ENCODE results near the gene CYP2C18. TPM values are rescaled to one million over a fixed set of nuclear protein-coding genes. Genes with fewer than 3 reads are reported as not detected.

Gene CYP2C18
- total RNA-seq, 6 experiments from 2014 or later = 71.0 to 120 (median 93.9) TPM

DNA sequence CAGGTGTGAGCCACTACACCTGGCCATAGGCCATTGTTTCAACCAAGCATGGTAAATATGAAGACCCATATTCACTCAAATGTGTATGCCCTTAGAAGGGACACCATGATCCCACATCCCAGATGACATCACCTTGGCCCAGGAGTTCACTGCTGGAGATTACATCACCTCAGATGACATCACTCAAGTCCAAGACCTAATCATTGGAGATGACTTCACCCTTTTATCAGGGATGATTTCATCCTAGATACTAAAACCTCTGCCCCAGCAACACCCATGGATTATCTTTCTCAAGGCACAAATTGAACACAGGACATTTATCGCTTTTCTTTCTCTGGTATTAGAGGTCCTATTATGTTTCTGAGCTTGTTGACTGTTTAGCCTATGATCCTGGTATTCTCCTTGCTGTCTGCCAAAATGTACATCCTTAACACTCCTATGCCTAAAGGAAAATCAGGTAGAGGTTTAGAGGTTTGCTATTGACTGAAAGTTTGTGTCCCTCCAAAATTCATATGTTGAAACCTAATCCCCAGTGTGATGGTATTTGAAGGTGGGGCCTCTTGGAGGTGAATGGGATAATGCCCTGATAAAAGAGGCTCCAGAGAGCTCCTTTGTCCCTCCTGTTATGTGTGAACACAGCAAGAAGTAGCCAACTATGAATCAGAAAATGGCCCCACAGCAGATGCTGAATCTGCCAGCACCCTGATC is 9.8 kb upstream of the CYP2C18 start:
- no peaks in the 10 kb centered on the region for H3K36me3 ChIP-seq
- intact Hi-C loops (cut with DNase I) = no loop called here
- no peaks in the 10 kb centered on the region for H3K9me3 ChIP-seq
- H3K27ac ChIP-seq = no peak overlapping the region
- H3K4me3 ChIP-seq = no peak overlapping the region
- H3K4me1 ChIP-seq = peaks cover 0 to 21% (median 7%) of the 10 kb centered on the region in 4 donors
- DNase-seq = no peak
- TF ChIP-seq POLR2A (IDR thresholded peaks at IDR 0.05) = no peak
- TF ChIP-seq CTCF (IDR thresholded peaks at IDR 0.05) = no peak
- ATAC-seq = peak in 1 of 4 donors; percentile 27
- 75% methylated on average over 1 of the region's 1 CpG for WGBS (ENCODE audit: insufficient coverage, low coverage, low lambda C conversion rate, missing lambda C conversion rate)
- no peaks in the 10 kb centered on the region for H3K27me3 ChIP-seq

DNA sequence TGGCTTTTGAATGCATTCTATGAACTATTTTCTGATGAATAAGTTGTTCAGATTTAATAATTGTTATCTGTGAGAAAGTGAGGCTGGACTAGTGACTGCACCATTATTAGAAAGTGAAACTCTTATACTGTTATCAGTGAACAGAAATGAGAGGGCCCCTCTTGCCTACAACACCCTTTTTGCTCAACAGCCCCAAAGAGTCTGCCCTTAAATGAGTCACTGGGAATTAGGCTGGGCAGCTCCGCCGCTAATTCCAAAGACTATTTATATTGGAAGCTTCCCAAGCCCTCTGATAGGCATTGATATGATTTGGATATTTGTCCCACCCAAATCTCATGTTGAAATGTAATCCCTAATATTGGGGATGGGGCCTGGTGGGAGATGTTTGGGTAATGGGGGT is 7.0 kb upstream of the CYP2C18 start:
- WGBS (ENCODE audit: insufficient coverage, low coverage, low lambda C conversion rate, missing lambda C conversion rate) = 40% methylated on average over 1 of the region's 2 CpGs
- no peaks in the 10 kb centered on the region for H3K9me3 ChIP-seq
- peak in 1 of 4 donors; percentile 21 for ATAC-seq
- H3K4me3 ChIP-seq = no peak overlapping the region
- H3K27ac ChIP-seq = peak overlapping the region in 2 of 3 donors; percentile 68 to 96
- no peaks in the 10 kb centered on the region for H3K36me3 ChIP-seq
- intact Hi-C loops (cut with DNase I) = no loop called here
- TF ChIP-seq POLR2A (IDR thresholded peaks at IDR 0.05) (no peak), CTCF (IDR thresholded peaks at IDR 0.05) (no peak)
- no peaks in the 10 kb centered on the region for H3K27me3 ChIP-seq
- no peak for DNase-seq
- H3K4me1 ChIP-seq = peaks cover 0 to 39% (median 16%) of the 10 kb centered on the region in 4 donors

DNA sequence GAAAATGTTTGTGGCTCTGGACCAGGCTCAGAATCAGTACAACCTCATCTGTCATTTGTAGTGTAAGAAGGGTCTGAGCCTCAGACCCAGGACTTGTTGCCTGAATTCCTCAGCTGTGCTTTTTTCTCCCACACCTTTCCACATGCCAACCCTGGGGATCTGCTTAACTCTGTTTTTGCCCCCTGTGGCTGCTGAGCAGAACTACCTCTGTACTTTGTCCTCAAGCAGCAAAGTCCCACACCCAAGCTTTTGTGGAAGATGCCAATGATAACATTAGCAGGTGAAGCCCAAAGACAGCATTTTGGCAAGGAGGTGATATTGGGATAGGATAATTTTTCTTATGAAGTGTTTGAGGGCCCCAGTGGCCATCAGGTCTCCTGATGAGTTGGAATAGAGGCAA is 5.8 kb upstream of the CYP2C18 start:
- peak overlapping the region; percentile 68 to 96 (median 72) for H3K27ac ChIP-seq
- H3K4me1 ChIP-seq = peaks cover 0 to 46% (median 16%) of the 10 kb centered on the region in 4 donors
- no peaks in the 10 kb centered on the region for H3K9me3 ChIP-seq
- no peaks in the 10 kb centered on the region for H3K36me3 ChIP-seq
- no peak overlapping the region for H3K4me3 ChIP-seq
- intact Hi-C loops (cut with DNase I) = no loop called here
- TF ChIP-seq POLR2A (IDR thresholded peaks at IDR 0.05) (no peak), CTCF (IDR thresholded peaks at IDR 0.05) (peak; percentile 18 to 61 (median 38))
- H3K27me3 ChIP-seq = no peaks in the 10 kb centered on the region
- peak; percentile 54 to 78 (median 69) for ATAC-seq
- peak; percentile 26 to 86 (median 60) for DNase-seq

DNA sequence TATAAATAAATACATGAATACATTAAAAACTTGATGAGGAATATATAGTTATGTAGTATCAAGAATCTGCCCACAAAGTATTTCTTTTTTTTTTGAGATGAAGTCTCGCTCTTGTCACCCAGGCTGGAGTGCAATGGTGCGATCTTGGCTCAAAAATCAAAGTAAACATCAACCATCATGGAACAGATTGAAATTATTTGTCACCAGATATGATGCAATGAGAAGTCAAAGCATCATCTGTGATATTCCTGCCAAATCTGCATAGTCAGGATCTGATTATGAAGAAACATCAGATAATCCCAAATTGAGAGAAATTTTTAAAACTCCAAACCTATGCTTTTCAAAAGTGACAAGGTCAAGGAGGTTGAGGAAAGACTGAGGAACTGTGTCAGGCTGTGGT is 5.1 kb upstream of the CYP2C18 start:
- peak overlapping the region; percentile 68 to 96 (median 72) for H3K27ac ChIP-seq
- 27% methylated on average over 2 of the region's 2 CpGs for WGBS (ENCODE audit: insufficient coverage, low coverage, low lambda C conversion rate, missing lambda C conversion rate)
- no peaks in the 10 kb centered on the region for H3K27me3 ChIP-seq
- no peaks in the 10 kb centered on the region for H3K36me3 ChIP-seq
- intact Hi-C loops (cut with DNase I) = no loop called here
- no peak overlapping the region for H3K4me3 ChIP-seq
- TF ChIP-seq CTCF (IDR thresholded peaks at IDR 0.05) = no peak
- DNase-seq (no peak), ATAC-seq (peak; percentile 9 to 34 (median 14))
- peaks cover 0 to 46% (median 16%) of the 10 kb centered on the region in 4 donors for H3K4me1 ChIP-seq
- H3K9me3 ChIP-seq = no peaks in the 10 kb centered on the region
